ENCODE measurements around the gene ZC3H7A.

DNA sequence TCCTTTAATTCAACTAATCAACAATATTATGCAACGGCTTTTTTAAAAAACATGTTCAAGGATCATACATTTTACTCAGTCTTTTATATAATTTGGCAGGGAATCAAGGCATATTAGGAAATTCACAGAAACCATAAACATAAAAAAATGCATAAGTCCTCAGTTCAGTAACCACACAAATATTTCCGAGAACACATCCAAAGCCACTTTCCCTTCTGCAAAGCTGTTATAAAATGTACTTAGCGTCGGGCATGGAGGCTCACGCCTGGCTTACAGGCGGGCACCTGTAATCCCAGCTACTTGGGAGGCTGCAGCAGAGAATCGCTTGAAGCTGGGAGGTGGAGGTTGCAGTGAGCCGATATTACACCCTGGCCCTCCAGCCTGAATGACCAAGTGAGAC, 9.7 kb upstream of the ZC3H7A start:
- no peak for TF ChIP-seq GATA3 (IDR thresholded peaks at IDR 0.05; ENCODE audit: low read depth, low read length)
- TF ChIP-seq GATA2 (IDR thresholded peaks at IDR 0.05; ENCODE audit: low read depth, low read length), result no peak

All from SH-SY5Y (cell line).